ENCODE data around the gene SH3GLB2. TPM values are rescaled to one million over a fixed set of nuclear protein-coding genes. Genes with fewer than 3 reads are reported as not detected.

The SH3GLB2 gene
- total and polyA plus RNA-seq, 2 donors (not counting 1 experiment from before 2014, with no cell fraction given): 27.3 to 42.3 TPM

DNA sequence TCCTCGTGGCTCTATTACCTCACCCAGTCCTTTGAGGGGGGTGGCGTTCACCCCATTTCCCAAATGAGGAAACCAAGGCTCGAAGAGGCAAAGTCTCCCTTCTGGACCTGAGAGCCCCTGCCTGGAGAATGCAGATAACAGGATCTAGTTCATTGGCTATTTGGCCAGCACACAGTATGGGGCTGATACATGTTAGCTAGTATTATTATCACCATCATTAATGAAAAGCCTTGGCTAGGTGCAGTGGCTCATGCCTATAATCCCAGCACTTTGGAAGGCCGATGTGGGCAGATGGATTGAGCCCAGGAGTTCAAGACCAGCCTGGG lies 4.3 kb downstream of the SH3GLB2 start:
- TF ChIP-seq EZH2 (IDR thresholded peaks at IDR 0.05; ENCODE audit: low read length, missing control alignments): no peak
- TF ChIP-seq, protein P1, sequence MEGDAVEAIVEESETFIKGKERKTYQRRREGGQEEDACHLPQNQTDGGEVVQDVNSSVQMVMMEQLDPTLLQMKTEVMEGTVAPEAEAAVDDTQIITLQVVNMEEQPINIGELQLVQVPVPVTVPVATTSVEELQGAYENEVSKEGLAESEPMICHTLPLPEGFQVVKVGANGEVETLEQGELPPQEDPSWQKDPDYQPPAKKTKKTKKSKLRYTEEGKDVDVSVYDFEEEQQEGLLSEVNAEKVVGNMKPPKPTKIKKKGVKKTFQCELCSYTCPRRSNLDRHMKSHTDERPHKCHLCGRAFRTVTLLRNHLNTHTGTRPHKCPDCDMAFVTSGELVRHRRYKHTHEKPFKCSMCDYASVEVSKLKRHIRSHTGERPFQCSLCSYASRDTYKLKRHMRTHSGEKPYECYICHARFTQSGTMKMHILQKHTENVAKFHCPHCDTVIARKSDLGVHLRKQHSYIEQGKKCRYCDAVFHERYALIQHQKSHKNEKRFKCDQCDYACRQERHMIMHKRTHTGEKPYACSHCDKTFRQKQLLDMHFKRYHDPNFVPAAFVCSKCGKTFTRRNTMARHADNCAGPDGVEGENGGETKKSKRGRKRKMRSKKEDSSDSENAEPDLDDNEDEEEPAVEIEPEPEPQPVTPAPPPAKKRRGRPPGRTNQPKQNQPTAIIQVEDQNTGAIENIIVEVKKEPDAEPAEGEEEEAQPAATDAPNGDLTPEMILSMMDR (conservative IDR thresholded peaks at IDR 0.05 in 1 of 2, IDR thresholded peaks at IDR 0.05 in 1 of 2; ENCODE audit: low read depth in 1 of 2, low read length in 2 of 2): no peak
- DNase-seq (ENCODE audit: low read depth in 2 of 2): no peak
- Histone ChIP-seq H4K20me1 (ENCODE audit: control insufficient read depth, extremely low read depth, insufficient read depth, low read length) (no peaks in the 10 kb centered on the region), H3K27me3 (ENCODE audit: control insufficient read depth, insufficient read depth, low read length) (no peaks in the 10 kb centered on the region), H3K27ac (ENCODE audit: insufficient read depth, low read length) (no peak overlapping the region), H3K4me1 (ENCODE audit: control insufficient read depth, extremely low read depth, insufficient read depth, low read length) (peaks cover 11% of the 10 kb centered on the region), H3K4me3 (replicated peaks in 1 of 4; ENCODE audit: control extremely low read depth in 1 of 4, insufficient read depth in 1 of 4, low read depth in 3 of 4, low read length in 4 of 4) (no peak overlapping the region), H3K9me3 (ENCODE audit: control insufficient read depth, insufficient read depth, low read depth, low read length) (no peaks in the 10 kb centered on the region), H3K9ac (ENCODE audit: insufficient read depth, low read length) (no peak overlapping the region), H3K4me2 (ENCODE audit: extremely low read depth, insufficient read depth, low read length) (peak overlapping the region; percentile 21), H2AFZ (ENCODE audit: low read length) (no peak overlapping the region), H3K79me2 (ENCODE audit: control insufficient read depth, insufficient read depth, low read length) (peaks cover 15% of the 10 kb centered on the region), H3K36me3 (ENCODE audit: control insufficient read depth, insufficient read depth, low read length) (no peaks in the 10 kb centered on the region)

DNA sequence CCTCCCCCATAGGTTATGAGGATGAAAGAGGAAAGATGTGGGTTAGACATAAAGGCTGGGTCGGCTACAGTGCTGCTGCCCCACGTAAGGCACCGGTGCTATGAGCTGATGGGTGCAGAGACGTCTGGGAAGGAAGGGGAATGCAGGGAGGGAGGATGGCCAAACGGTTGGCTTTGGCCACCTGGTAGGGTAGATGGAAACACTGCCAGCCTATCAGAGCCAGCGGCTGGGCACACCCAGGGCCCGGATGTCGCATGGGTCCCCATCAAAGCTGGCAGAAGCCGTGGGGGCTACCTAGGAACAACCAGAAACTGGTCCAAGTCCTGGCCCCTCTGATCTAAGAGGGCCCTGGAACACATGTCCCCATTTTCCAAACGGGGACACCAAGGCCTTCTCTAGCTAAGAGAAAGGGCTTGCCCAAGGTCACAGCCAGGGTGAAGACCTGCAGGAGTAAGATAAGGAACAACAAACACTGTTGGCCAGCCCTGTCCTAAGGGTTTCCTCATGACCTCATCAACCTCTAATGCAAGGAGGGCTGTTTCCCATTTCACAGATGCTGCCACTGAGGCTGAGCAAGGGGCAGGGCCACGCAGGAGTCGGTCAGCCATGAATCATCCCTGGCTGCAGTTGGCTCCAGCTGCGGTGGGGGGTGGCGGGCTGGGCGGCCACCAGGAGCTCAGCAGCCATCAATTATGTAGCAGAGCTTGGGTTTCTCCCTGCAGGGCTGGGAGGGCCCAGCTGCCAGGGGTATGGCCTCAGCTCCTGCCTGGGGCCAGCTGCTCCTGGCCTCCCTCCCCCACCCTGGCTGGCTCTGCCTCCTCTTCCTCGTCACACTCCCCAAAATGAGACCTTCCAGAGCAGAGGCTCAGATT lies 4.9 kb downstream of the SH3GLB2 start:
- Histone ChIP-seq H3K27me3 (ENCODE audit: control insufficient read depth, insufficient read depth, low read length) (no peaks in the 10 kb centered on the region), H3K4me2 (ENCODE audit: extremely low read depth, insufficient read depth, low read length) (peak overlapping the region; percentile 21), H3K27ac (ENCODE audit: insufficient read depth, low read length) (no peak overlapping the region), H3K9me3 (ENCODE audit: control insufficient read depth, insufficient read depth, low read depth, low read length) (no peaks in the 10 kb centered on the region), H3K4me1 (ENCODE audit: control insufficient read depth, extremely low read depth, insufficient read depth, low read length) (peaks cover 11% of the 10 kb centered on the region), H4K20me1 (ENCODE audit: control insufficient read depth, extremely low read depth, insufficient read depth, low read length) (no peaks in the 10 kb centered on the region), H2AFZ (ENCODE audit: low read length) (no peak overlapping the region), H3K79me2 (ENCODE audit: control insufficient read depth, insufficient read depth, low read length) (peaks cover 15% of the 10 kb centered on the region), H3K36me3 (ENCODE audit: control insufficient read depth, insufficient read depth, low read length) (no peaks in the 10 kb centered on the region), H3K4me3 (replicated peaks in 1 of 4; ENCODE audit: control extremely low read depth in 1 of 4, insufficient read depth in 1 of 4, low read depth in 3 of 4, low read length in 4 of 4) (no peak overlapping the region), H3K9ac (ENCODE audit: insufficient read depth, low read length) (no peak overlapping the region)
- peak; percentile 83 to 88 for DNase-seq (ENCODE audit: low read depth in 2 of 2)
- TF ChIP-seq, protein P1 (conservative IDR thresholded peaks at IDR 0.05 in 1 of 2, IDR thresholded peaks at IDR 0.05 in 1 of 2; ENCODE audit: low read depth in 1 of 2, low read length in 2 of 2): no peak
- no peak for TF ChIP-seq EZH2 (IDR thresholded peaks at IDR 0.05; ENCODE audit: low read length, missing control alignments)

DNA sequence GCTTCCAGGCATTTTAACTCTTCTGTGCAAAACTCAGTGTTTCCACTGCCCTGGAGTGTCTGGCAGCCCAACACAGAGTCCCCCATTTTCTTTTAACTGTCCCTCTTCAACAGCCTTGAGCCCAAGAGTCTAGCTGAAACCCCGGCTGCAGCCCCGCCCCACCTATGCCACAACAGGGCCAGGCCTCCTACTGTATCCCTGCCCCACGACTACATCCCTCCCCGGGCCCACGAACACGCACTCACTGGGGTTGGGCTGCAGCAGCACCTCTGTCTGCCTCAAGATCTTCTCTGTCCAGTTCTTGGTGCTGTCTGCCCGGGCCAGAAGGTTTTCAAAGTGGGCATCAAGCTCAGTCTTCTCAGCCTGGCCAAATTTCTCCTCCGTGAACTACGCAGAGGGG lies 6.1 kb downstream of the SH3GLB2 start:
- no peak for DNase-seq (ENCODE audit: low read depth in 2 of 2)
- Histone ChIP-seq H3K4me3 (replicated peaks in 1 of 4; ENCODE audit: control extremely low read depth in 1 of 4, insufficient read depth in 1 of 4, low read depth in 3 of 4, low read length in 4 of 4) (no peak overlapping the region), H3K36me3 (ENCODE audit: control insufficient read depth, insufficient read depth, low read length) (no peaks in the 10 kb centered on the region), H3K9ac (ENCODE audit: insufficient read depth, low read length) (no peak overlapping the region), H3K27me3 (ENCODE audit: control insufficient read depth, insufficient read depth, low read length) (no peaks in the 10 kb centered on the region), H2AFZ (ENCODE audit: low read length) (no peak overlapping the region), H3K4me1 (ENCODE audit: control insufficient read depth, extremely low read depth, insufficient read depth, low read length) (peaks cover 8% of the 10 kb centered on the region), H4K20me1 (ENCODE audit: control insufficient read depth, extremely low read depth, insufficient read depth, low read length) (no peaks in the 10 kb centered on the region), H3K79me2 (ENCODE audit: control insufficient read depth, insufficient read depth, low read length) (peaks cover 9% of the 10 kb centered on the region), H3K9me3 (ENCODE audit: control insufficient read depth, insufficient read depth, low read depth, low read length) (no peaks in the 10 kb centered on the region), H3K27ac (ENCODE audit: insufficient read depth, low read length) (no peak overlapping the region), H3K4me2 (ENCODE audit: extremely low read depth, insufficient read depth, low read length) (no peak overlapping the region)
- no peak for TF ChIP-seq EZH2 (IDR thresholded peaks at IDR 0.05; ENCODE audit: low read length, missing control alignments)
- TF ChIP-seq, protein P1 (conservative IDR thresholded peaks at IDR 0.05 in 1 of 2, IDR thresholded peaks at IDR 0.05 in 1 of 2; ENCODE audit: low read depth in 1 of 2, low read length in 2 of 2): no peak
